ENCODE measurements around the gene CELSR2. TPM values are rescaled to one million over a fixed set of nuclear protein-coding genes. Genes with fewer than 3 reads are reported as not detected.

Gene CELSR2
- total RNA-seq, 1 donor from 2014 or later: 38.7 TPM

GRCh38 chr1:109206339-109206738, 43.0 kb upstream of the CELSR2 start:
- Mint-ChIP-seq H3K27me3 (peaks cover 3% of the 10 kb centered on the region), H3K4me3 (ENCODE audit: low read depth) (no peak overlapping the region), H3K4me1 (ENCODE audit: low read depth) (no peaks in the 10 kb centered on the region), H3K36me3 (ENCODE audit: insufficient read depth) (no peaks in the 10 kb centered on the region), H3K27ac (no peak overlapping the region), H3K9me3 (ENCODE audit: low read depth) (no peaks in the 10 kb centered on the region)
- TF ChIP-seq CTCF (IDR thresholded peaks at IDR 0.05; ENCODE audit: unreplicated experiment): no peak
- no peak for DNase-seq (ENCODE audit: low spot score, unreplicated experiment)

GRCh38 chr1:109207467-109208103, 41.8 kb upstream of the CELSR2 start:
- no peak for DNase-seq (ENCODE audit: low spot score, unreplicated experiment)
- Mint-ChIP-seq H3K27ac (no peak overlapping the region), H3K36me3 (ENCODE audit: insufficient read depth) (no peaks in the 10 kb centered on the region), H3K9me3 (ENCODE audit: low read depth) (no peaks in the 10 kb centered on the region), H3K4me3 (ENCODE audit: low read depth) (no peak overlapping the region), H3K4me1 (ENCODE audit: low read depth) (no peaks in the 10 kb centered on the region), H3K27me3 (peaks cover 3% of the 10 kb centered on the region)
- TF ChIP-seq CTCF (IDR thresholded peaks at IDR 0.05; ENCODE audit: unreplicated experiment): no peak

GRCh38 chr1:109208394-109208793, 40.9 kb upstream of the CELSR2 start:
- Mint-ChIP-seq H3K4me3 (ENCODE audit: low read depth) (no peak overlapping the region), H3K27ac (no peak overlapping the region), H3K27me3 (peaks cover 3% of the 10 kb centered on the region), H3K4me1 (ENCODE audit: low read depth) (peaks cover 2% of the 10 kb centered on the region), H3K36me3 (ENCODE audit: insufficient read depth) (no peaks in the 10 kb centered on the region), H3K9me3 (ENCODE audit: low read depth) (no peaks in the 10 kb centered on the region)
- no peak for TF ChIP-seq CTCF (IDR thresholded peaks at IDR 0.05; ENCODE audit: unreplicated experiment)
- no peak for DNase-seq (ENCODE audit: low spot score, unreplicated experiment)

- Mint-ChIP-seq H3K4me1 (ENCODE audit: low read depth) (peaks cover 2% of the 10 kb centered on the region), H3K9me3 (ENCODE audit: low read depth) (no peaks in the 10 kb centered on the region), H3K36me3 (ENCODE audit: insufficient read depth) (no peaks in the 10 kb centered on the region), H3K27me3 (peaks cover 3% of the 10 kb centered on the region), H3K4me3 (ENCODE audit: low read depth) (no peak overlapping the region), H3K27ac (no peak overlapping the region)
- no peak for DNase-seq (ENCODE audit: low spot score, unreplicated experiment)
- TF ChIP-seq CTCF (IDR thresholded peaks at IDR 0.05; ENCODE audit: unreplicated experiment): no peak
These were observed 40.4 kb upstream of the CELSR2 start for GRCh38 chr1:109208836-109209463.

GRCh38 chr1:109210058-109210457, 39.3 kb upstream of the CELSR2 start:
- H3K27ac Mint-ChIP-seq: no peak overlapping the region
- H3K4me3 Mint-ChIP-seq (ENCODE audit: low read depth): no peak overlapping the region
- no peaks in the 10 kb centered on the region for H3K36me3 Mint-ChIP-seq (ENCODE audit: insufficient read depth)
- peaks cover 3% of the 10 kb centered on the region for H3K27me3 Mint-ChIP-seq
- TF ChIP-seq CTCF (IDR thresholded peaks at IDR 0.05; ENCODE audit: unreplicated experiment): no peak
- H3K9me3 Mint-ChIP-seq (ENCODE audit: low read depth): no peaks in the 10 kb centered on the region
- peaks cover 9% of the 10 kb centered on the region for H3K4me1 Mint-ChIP-seq (ENCODE audit: low read depth)
- DNase-seq (ENCODE audit: low spot score, unreplicated experiment): no peak

All from progenitor cell of endocrine pancreas (in vitro differentiated cells).